Activated CD4-positive, alpha-beta T cell treated with anti-CD3 and anti-CD28 coated beads for 1 hour (primary cell): Measurements from ENCODE around the gene HNRNPDL.

ENCODE experiments used
- DNase-seq: peaks from one replicate; pipeline ENCODE4 v3.0.0-alpha.2; 2020

HNRNPDL gene

GRCh38 chr4:82381661-82382296, 48.5 kb downstream of the HNRNPDL start:
- no peak for DNase-seq

GRCh38 chr4:82381235-82381634, 49.0 kb downstream of the HNRNPDL start:
- DNase-seq = no peak

GRCh38 chr4:82380831-82381230, 49.4 kb downstream of the HNRNPDL start:
- DNase-seq = no peak

- no peak for DNase-seq
Observed at GRCh38 chr4:82380344-82380743, 49.9 kb downstream of the HNRNPDL start.

- DNase-seq = no peak
Observed at GRCh38 chr4:82376109-82376508, 54.2 kb downstream of the HNRNPDL start.

- DNase-seq = peak; percentile 86
Observed at GRCh38 chr4:82373816-82374625, 56.2 kb downstream of the HNRNPDL start, which contains the start of gene HNRNPD. TSS of gene HNRNPD (minus strand) at chr4:82373991. CDS start at chr4:82373678, 313 bp downstream.

GRCh38 chr4:82373486-82373815, 56.8 kb downstream of the HNRNPDL start:
- no peak for DNase-seq
